ENCODE measurements around the gene HSPA1L. TPM values are rescaled to one million over a fixed set of nuclear protein-coding genes. Genes with fewer than 3 reads are reported as not detected.

HSPA1L gene
- total RNA-seq, 1 experiment from 2014 or later, result 0.12 TPM

GRCh38 chr6:31827286-31828079 lies 12.4 kb upstream of the HSPA1L start, which contains the start of gene HSPA1B:
Gene HSPA1B, plus strand, starts transcription at chr6:31827738. Its CDS starts 213 bp downstream, at chr6:31827951.
- peaks cover 47 to 71% of the 10 kb centered on the region in 2 experiments for H3K4me1 ChIP-seq (ENCODE audit: control insufficient read depth in 1 of 2, insufficient read depth in 2 of 2, low read length in 2 of 2)

More at GRCh38 chr6:31827286-31828079, 12.4 kb upstream of the HSPA1L start, which contains the start of gene HSPA1B:
- RAD21 ChIA-PET (ENCODE audit: low non-redundant PET in 1 of 2, low total read pairs in 2 of 2, uncharacterized antibody in 2 of 2, unreplicated experiment in 2 of 2), result interaction anchor here in 1 of 2 experiments (0.9 to 2.0 kb wide), 3 partner anchors 21 to 89 kb away, joined by 3 to 5 read pairs (median 4); partner anchors contain the start of genes LSM2 and VARS1
- POLR2A ChIA-PET, result interaction anchor here (0.7 to 1.8 kb wide), 36 partner anchors 8 to 324 kb away, joined by 3 to 49 read pairs (median 6); partner anchors contain the start of genes ABHD16A, BAG6, C6orf47 and CLIC1
- peak; percentile 100 for DNase-seq (ENCODE audit: low read depth, low spot score)
- peaks cover 30% of the 10 kb centered on the region for H3K79me2 ChIP-seq (ENCODE audit: insufficient read depth, low read length)
- H3K9me2 ChIP-seq (ENCODE audit: insufficient read depth), result no peaks in the 10 kb centered on the region
- peak within 1 kb of the TSS; percentile 71 to 72 for H3K4me3 ChIP-seq (replicated peaks in 1 of 2; ENCODE audit: low read depth in 1 of 2, low read length in 2 of 2)
- CTCF ChIA-PET, result interaction anchor here (0.7 to 1.5 kb wide), 4 partner anchors 21 to 58 kb away, joined by 5 to 7 read pairs (median 6); partner anchors contain the start of genes LSM2 and VARS1
- peaks cover 4% of the 10 kb centered on the region; the same call in 1 of the 2 replicates for H4K20me1 ChIP-seq (ENCODE audit: insufficient read depth)
- no peak for TF ChIP-seq SP1 (IDR thresholded peaks at IDR 0.05; ENCODE audit: low read depth)
- TF ChIP-seq POLR2A (IDR thresholded peaks at IDR 0.05; ENCODE audit: borderline replicate concordance, extremely low read depth, insufficient read depth, insufficient read length), result peak; percentile 99
- peak; percentile 50 for TF ChIP-seq YY1 (IDR thresholded peaks at IDR 0.05; ENCODE audit: extremely low read depth, insufficient replicate concordance, low read depth, low read length)
- peak; percentile 16 for TF ChIP-seq TCF7L2 (IDR thresholded peaks at IDR 0.05; ENCODE audit: borderline replicate concordance, extremely low read depth, insufficient read depth, insufficient read length)
- TF ChIP-seq JUND (IDR thresholded peaks at IDR 0.05), result no peak
- peak; percentile 100 for TF ChIP-seq POLR2AphosphoS5 (IDR thresholded peaks at IDR 0.05; ENCODE audit: low read depth, low read length)
- TF ChIP-seq, protein P1, sequence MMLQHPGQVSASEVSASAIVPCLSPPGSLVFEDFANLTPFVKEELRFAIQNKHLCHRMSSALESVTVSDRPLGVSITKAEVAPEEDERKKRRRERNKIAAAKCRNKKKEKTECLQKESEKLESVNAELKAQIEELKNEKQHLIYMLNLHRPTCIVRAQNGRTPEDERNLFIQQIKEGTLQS (IDR thresholded peaks at IDR 0.05), result no peak
- TF ChIP-seq EZH2phosphoT487 (IDR thresholded peaks at IDR 0.05; ENCODE audit: borderline replicate concordance), result no peak
- TF ChIP-seq EGR1 (IDR thresholded peaks at IDR 0.05; ENCODE audit: low read depth), result no peak
- ATAC-seq, result peak; percentile 87
- H3K4me2 ChIP-seq (ENCODE audit: low read length), result peak within 1 kb of the TSS; percentile 77
- no TSS peak for BruUV-seq (replicated peaks)
- no peak within 1 kb of the TSS for H2AFZ ChIP-seq (ENCODE audit: low read depth, low read length, poor library complexity, severe bottlenecking)
- H3K9ac ChIP-seq (ENCODE audit: low read length), result peak within 1 kb of the TSS; percentile 83
- no peaks in the 10 kb centered on the region; a peak in 1 of 4 replicates for H3K36me3 ChIP-seq (ENCODE audit: control insufficient read depth in 1 of 2, insufficient read depth in 2 of 2, low read length in 2 of 2)
- no peaks in the 10 kb centered on the region for H3K9me3 ChIP-seq (ENCODE audit: control insufficient read depth in 1 of 2, insufficient read depth in 1 of 2, low read depth in 1 of 2, low read length in 2 of 2)
- intact Hi-C loops (cut with micrococcal nuclease), result loop anchor here (1.0 to 2.0 kb wide), 4 partner anchors 20 to 147 kb away; no protein-coding TSS in a partner anchor
- H3K27me3 ChIP-seq (ENCODE audit: insufficient read depth, low read length), result no peaks in the 10 kb centered on the region
- H3K27ac ChIP-seq (ENCODE audit: low read depth, low read length), result peak within 1 kb of the TSS; percentile 94
